Limb (tissue), 2 donors: Measurements from ENCODE around the gene BCOR.

Experiments used
- DNase-seq, 2 donors: peaks; one replicate each; pipeline ENCODE4 v3.0.0-alpha.2; 2016; ENCODE audit errors: extremely low spot score in 2 of 2

The BCOR gene

DNA sequence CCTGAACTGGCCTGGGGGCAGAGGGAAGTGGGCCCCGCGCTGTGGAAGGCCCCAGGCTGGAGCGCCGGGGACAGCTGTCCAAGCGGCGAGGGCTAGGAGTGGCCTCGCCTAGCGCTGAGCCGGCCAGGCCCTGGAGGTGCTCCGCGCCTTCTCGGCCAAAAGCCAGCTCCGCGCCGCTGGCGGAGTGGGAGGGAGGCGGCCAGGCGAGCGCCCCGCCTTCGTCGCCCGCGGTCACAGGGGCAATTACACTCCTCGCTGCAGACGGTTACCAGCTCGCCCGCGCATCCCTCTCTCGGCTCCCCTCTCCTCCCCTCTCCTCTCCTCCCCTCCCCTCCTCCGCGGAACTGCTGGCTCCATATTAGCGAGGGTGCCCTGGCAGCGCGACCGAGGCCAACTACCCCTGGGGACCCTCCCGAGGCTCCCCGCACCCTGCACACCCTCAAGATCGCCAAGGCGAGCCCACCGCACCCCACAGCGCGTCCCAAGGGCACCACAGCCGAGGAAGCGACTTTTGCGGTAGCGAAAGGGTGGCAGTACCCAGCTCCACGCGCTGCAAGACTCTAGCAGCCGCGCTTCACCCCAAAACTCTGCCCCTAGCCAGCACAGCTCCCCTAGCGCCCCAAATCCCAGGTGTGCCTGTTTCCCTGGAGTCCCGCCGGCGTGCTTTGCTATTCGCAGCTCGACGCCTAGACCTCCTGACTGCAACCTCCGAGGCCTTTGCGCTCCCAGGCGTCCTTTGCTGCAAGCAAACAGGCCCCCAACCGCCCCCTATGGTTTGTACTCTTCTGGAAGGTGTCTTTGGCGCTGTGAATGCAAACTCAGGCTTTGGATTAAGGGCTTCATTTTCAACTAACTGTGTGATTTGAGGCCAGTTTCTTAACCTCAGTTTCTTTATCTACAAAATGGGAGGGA is 91.4 kb downstream of the BCOR start:
- peak in 1 of 2 donors; percentile 71 for DNase-seq

DNA sequence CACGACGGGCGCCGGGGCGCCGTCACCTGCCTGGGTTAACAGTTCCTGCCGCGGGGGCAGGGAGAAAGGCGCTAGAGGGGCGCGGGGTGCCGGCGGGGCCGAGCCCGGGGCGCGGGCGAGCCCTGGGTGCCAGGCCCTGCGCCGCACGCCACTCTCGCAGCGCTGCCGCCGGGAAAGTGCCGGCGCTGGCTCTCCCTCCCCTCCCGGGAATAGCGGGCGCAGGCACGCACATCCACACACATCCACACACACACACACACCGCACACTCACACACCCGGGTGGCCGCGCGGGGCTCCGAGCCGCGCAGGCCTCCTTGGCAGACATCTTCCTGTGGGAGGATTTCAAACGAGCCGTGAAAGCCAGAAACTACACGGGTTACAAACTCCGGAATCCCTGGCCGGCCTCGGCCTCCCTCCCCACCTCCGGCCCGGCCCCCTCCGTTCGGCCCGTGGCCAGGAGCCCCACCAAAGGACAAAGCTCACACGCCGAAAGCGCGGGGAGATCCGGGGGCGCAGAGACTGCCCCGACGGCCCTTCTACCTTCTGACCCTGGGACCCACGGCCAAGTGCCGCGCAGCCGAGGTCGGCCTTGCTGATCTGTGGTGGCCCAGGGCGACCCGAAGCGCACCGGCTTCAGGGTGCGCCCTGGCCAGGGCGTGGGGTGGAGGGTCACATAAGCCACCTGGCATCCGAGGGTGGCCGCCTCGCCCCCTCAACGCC is 92.3 kb downstream of the BCOR start:
- DNase-seq: peak in 1 of 2 donors; percentile 58

DNA sequence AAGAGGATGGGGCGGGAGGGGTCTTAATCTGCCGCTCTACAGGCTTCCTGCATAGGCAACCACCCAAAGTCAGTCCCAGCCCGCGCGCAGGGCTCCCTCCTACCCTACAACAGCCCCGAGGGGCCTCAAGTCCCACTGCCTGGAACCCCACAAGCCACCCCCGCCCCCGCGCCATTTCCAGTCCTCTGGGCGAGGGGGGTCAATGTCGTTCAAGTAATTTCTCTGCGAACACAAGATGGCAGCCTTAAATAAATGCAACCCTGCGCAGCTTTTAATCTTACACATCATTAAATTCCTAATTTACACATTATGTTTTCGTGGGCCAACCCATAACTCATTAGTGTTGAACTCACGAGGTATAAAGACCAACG is 92.9 kb downstream of the BCOR start:
- DNase-seq: no peak

DNA sequence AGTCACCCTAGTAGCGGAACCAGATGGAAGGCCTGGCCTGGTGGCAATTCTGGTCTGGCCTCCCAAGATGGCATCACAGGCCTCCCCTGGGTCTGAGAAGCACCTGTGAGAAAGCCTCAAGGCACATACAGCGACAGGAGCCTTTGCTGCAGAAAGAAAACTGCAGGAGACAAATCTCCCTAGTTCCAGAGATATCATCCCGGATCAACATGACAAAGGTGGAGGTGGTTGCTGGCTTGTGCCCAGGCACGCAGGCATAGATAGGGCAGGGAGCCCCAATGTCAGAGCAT is 93.6 kb downstream of the BCOR start:
- DNase-seq: peak in 1 of 2 donors; percentile 27

DNA sequence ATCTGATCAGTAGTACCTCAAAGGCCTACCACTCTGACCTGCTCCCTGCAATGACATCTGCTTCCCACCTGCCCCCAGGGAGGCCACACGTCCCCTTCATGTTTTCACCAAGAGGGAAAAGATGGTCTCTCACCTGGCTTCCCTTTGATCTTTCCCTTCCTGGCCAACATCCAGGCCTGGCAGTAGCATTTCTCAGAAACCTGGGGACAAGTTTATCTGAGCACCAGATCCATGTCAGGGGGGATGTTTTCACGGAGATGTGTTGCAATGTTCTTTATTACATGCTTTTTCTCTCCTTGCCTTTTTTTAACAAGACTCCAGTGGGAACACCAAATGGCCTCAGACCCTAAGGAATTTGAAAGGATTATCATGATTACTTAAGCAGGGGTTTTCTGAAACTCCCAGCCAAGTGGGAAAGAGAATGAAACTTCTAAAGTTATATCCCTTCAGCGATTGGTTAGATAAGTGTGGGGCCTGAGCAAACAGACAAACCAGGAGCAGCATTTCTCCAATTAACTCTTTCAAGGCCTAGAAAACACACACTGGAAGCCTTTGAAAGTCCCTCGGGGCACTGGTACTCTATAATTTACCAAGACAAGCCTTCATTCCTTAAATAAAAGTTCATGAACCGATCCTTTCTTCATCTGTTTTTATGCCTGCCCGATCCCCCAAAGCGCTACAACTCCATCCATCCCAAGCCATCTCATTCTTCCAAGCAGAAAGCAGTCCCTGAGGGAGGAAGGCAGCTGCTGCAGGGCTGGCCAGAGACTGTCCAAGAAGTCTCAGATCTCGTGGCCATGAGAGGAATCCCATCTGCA is 94.1 kb downstream of the BCOR start:
- no peak for DNase-seq

DNA sequence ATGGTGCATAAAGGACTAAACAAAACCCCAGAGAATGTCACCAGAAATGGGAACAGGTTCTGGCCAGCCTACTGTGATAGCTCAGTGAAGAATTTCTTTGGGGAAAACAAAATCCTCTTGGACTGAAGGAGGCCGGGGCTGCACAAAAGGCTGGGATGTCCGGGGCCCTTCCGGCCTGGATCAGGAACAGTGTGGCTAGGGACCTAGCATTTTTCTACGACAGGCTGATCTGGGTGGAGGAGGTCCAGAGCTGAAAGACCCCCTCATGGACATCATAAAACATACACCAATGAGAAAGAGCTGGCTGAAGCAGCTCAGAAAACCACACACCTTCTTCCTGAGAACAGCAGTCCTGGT is 94.7 kb downstream of the BCOR start:
- DNase-seq: no peak
